HG03039 (cell line): Measurements from ENCODE around the gene FZD10.

Source experiments
- ATAC-seq: cut with Tn5 transposase; IDR thresholded peaks from one replicate; pipeline ENCODE4 v1.9.1; 2021; ENCODE audit warnings: mild to moderate bottlenecking, moderate library complexity; ENCODE audit not compliant: unreplicated experiment

The FZD10 gene

GRCh38 chr12:130131801-130132200 lies 30.5 kb upstream of the FZD10 start:
- ATAC-seq = no peak

GRCh38 chr12:130132831-130133511 lies 29.3 kb upstream of the FZD10 start:
- ATAC-seq = no peak

GRCh38 chr12:130133851-130134562 lies 28.3 kb upstream of the FZD10 start:
- ATAC-seq = no peak

- no peak for ATAC-seq
These were observed 27.7 kb upstream of the FZD10 start for GRCh38 chr12:130134563-130134915.

- no peak for ATAC-seq
These were observed 25.7 kb upstream of the FZD10 start for GRCh38 chr12:130136509-130137039.

GRCh38 chr12:130137040-130138018 lies 24.9 kb upstream of the FZD10 start:
- no peak for ATAC-seq

- no peak for ATAC-seq
These were observed 23.8 kb upstream of the FZD10 start for GRCh38 chr12:130138478-130138877.

GRCh38 chr12:130139567-130140421 lies 22.5 kb upstream of the FZD10 start:
- no peak for ATAC-seq

- ATAC-seq = no peak
These were observed 21.2 kb upstream of the FZD10 start for GRCh38 chr12:130141105-130141504.

- no peak for ATAC-seq
These were observed 20.2 kb upstream of the FZD10 start for GRCh38 chr12:130141901-130142683.

- ATAC-seq = no peak
These were observed 19.5 kb upstream of the FZD10 start for GRCh38 chr12:130142736-130143135.

- ATAC-seq = no peak
These were observed 19.1 kb upstream of the FZD10 start for GRCh38 chr12:130143136-130143535.

- no peak for ATAC-seq
These were observed 18.0 kb upstream of the FZD10 start for GRCh38 chr12:130144256-130144655.

- ATAC-seq = no peak
These were observed 16.5 kb upstream of the FZD10 start for GRCh38 chr12:130145731-130146130.

GRCh38 chr12:130146176-130146931 lies 15.9 kb upstream of the FZD10 start:
- ATAC-seq = no peak

- ATAC-seq = no peak
These were observed 14.2 kb upstream of the FZD10 start for GRCh38 chr12:130147875-130148596.

- no peak for ATAC-seq
These were observed 10.4 kb upstream of the FZD10 start for GRCh38 chr12:130151846-130152245.

- ATAC-seq = no peak
These were observed 9.9 kb upstream of the FZD10 start for GRCh38 chr12:130152386-130152785.
